Loucy (cell line): Measurements from ENCODE around the gene NKAIN4.

Source experiments
- H2AFZ ChIP-seq: fragments of 200-600 bp; sonication (generic); 2 replicates; pipeline ENCODE4 v1.6.0; 2016; ENCODE audit warnings: antibody characterized with exemption, mild to moderate bottlenecking, low read length, moderate library complexity
- H3F3A ChIP-seq: fragments of 200-600 bp; 2 replicates; pipeline ENCODE4 v1.6.0; 2016; ENCODE audit warnings: antibody characterized with exemption, low read depth, mild to moderate bottlenecking
- H3K27me3 ChIP-seq: fragments of 200-600 bp; sonication (generic); 2 replicates; pipeline ENCODE4 v1.6.1; 2014; ENCODE audit warnings: low read length, mild to moderate bottlenecking; ENCODE audit not compliant: insufficient read depth, poor library complexity, severe bottlenecking
- H3K36me3 ChIP-seq: fragments of 200-600 bp; sonication (generic); 2 replicates; pipeline ENCODE4 v1.6.1; 2016; ENCODE audit warnings: low read length; ENCODE audit not compliant: insufficient read depth
- H3K4me1 ChIP-seq: fragments of 200-600 bp; sonication (generic); 2 replicates; pipeline ENCODE4 v1.5.1; 2014; ENCODE audit warnings: low read length, mild to moderate bottlenecking; ENCODE audit not compliant: insufficient read depth, poor library complexity, severe bottlenecking
- H3K4me2 ChIP-seq: fragments of 200-600 bp; sonication (generic); 2 replicates; pipeline ENCODE4 v1.6.0; 2014; ENCODE audit warnings: antibody characterized with exemption, low read length, low read depth, mild to moderate bottlenecking; ENCODE audit not compliant: poor library complexity, severe bottlenecking
- H3K4me3 ChIP-seq: fragments of 200-600 bp; sonication (generic); 2 replicates; pipeline ENCODE4 v1.5.1; 2014; ENCODE audit warnings: low read length, mild to moderate bottlenecking, mixed read lengths; ENCODE audit not compliant: poor library complexity, severe bottlenecking
- H3K79me2 ChIP-seq: fragments of 200-600 bp; sonication (generic); 2 replicates; pipeline ENCODE4 v1.6.1; 2014; ENCODE audit warnings: low read length; ENCODE audit not compliant: insufficient read depth
- H3K9ac ChIP-seq: fragments of 200-600 bp; sonication (generic); 2 replicates; pipeline ENCODE4 v1.6.0; 2014; ENCODE audit warnings: mild to moderate bottlenecking, low read depth, low read length, moderate library complexity; ENCODE audit not compliant: poor library complexity, severe bottlenecking
- H3K9me2 ChIP-seq: fragments of 200-600 bp; sonication (generic); replicated peaks from 2 replicates; pipeline ENCODE4 v1.6.1; 2016; ENCODE audit warnings: low read depth, low read length, mixed read lengths
- H3K9me3 ChIP-seq: fragments of 200-600 bp; sonication (generic); 2 replicates; pipeline ENCODE4 v1.6.1; 2014; ENCODE audit warnings: mild to moderate bottlenecking, antibody characterized with exemption, low read length, low read depth; ENCODE audit not compliant: insufficient read depth
- H4K20me1 ChIP-seq: fragments of 200-600 bp; sonication (generic); 2 replicates; pipeline ENCODE4 v1.6.0; 2014; ENCODE audit warnings: antibody characterized with exemption, low read length, mild to moderate bottlenecking; ENCODE audit not compliant: insufficient read depth, poor library complexity, severe bottlenecking
- CTCF ChIP-seq: fragments of 200-600 bp; sonication (generic); conservative IDR thresholded peaks from 2 replicates; pipeline ENCODE4 v1.5.1; 2014; ENCODE audit warnings: mild to moderate bottlenecking, antibody characterized with exemption, low read length
- EZH2phosphoT487 ChIP-seq: fragments of 200-600 bp; IDR thresholded peaks from 2 replicates; pipeline ENCODE4 v1.6.1; 2018; ENCODE audit warnings: antibody characterized with exemption, mild to moderate bottlenecking, moderate library complexity, borderline replicate concordance

Gene NKAIN4

GRCh38 chr20:63295018-63295417, 40.8 kb upstream of the NKAIN4 start:
- Histone ChIP-seq H3K4me3 (no peak overlapping the region), H3K9ac (no peak overlapping the region), H2AFZ (no peak overlapping the region), H3F3A (no peaks in the 10 kb centered on the region), H4K20me1 (no peaks in the 10 kb centered on the region), H3K4me1 (no peaks in the 10 kb centered on the region), H3K79me2 (no peaks in the 10 kb centered on the region), H3K36me3 (no peaks in the 10 kb centered on the region), H3K9me3 (no peaks in the 10 kb centered on the region), H3K9me2 (no peaks in the 10 kb centered on the region), H3K4me2 (no peak overlapping the region), H3K27me3 (no peaks in the 10 kb centered on the region)
- no peak for TF ChIP-seq EZH2phosphoT487
- no peak for TF ChIP-seq CTCF

- Histone ChIP-seq H3K9me2 (no peaks in the 10 kb centered on the region), H2AFZ (no peak overlapping the region), H4K20me1 (no peaks in the 10 kb centered on the region), H3F3A (no peaks in the 10 kb centered on the region), H3K4me2 (no peak overlapping the region), H3K36me3 (no peaks in the 10 kb centered on the region), H3K9ac (no peak overlapping the region), H3K4me1 (no peaks in the 10 kb centered on the region), H3K27me3 (no peaks in the 10 kb centered on the region), H3K4me3 (no peak overlapping the region), H3K79me2 (no peaks in the 10 kb centered on the region), H3K9me3 (no peaks in the 10 kb centered on the region)
- TF ChIP-seq CTCF (no peak), EZH2phosphoT487 (no peak)
Measured at GRCh38 chr20:63294536-63294900, 40.3 kb upstream of the NKAIN4 start.

- Histone ChIP-seq H3K4me3 (no peak overlapping the region), H4K20me1 (peaks cover 3% of the 10 kb centered on the region), H3F3A (no peaks in the 10 kb centered on the region), H3K27me3 (no peaks in the 10 kb centered on the region), H3K9me2 (no peaks in the 10 kb centered on the region), H3K36me3 (peaks cover 3% of the 10 kb centered on the region; the same call in 1 of the 2 replicates), H2AFZ (no peak overlapping the region), H3K9ac (no peak overlapping the region), H3K9me3 (no peaks in the 10 kb centered on the region), H3K79me2 (no peaks in the 10 kb centered on the region), H3K4me1 (no peaks in the 10 kb centered on the region), H3K4me2 (no peak overlapping the region)
- no peak for TF ChIP-seq CTCF
- no peak for TF ChIP-seq EZH2phosphoT487
Measured at GRCh38 chr20:63293871-63294535, 39.7 kb upstream of the NKAIN4 start.
